Measurements from ENCODE around the gene RAB39B. TPM values are rescaled to one million over a fixed set of nuclear protein-coding genes. Genes with fewer than 3 reads are reported as not detected.
"Not testable (repeated sequence)": the region's sequence is repeated elsewhere in the genome, so short reads cannot be mapped to it uniquely, and the experiment has no call there.

The RAB39B gene
- total RNA-seq, 1 experiment from 2014 or later = 0.04 TPM

DNA sequence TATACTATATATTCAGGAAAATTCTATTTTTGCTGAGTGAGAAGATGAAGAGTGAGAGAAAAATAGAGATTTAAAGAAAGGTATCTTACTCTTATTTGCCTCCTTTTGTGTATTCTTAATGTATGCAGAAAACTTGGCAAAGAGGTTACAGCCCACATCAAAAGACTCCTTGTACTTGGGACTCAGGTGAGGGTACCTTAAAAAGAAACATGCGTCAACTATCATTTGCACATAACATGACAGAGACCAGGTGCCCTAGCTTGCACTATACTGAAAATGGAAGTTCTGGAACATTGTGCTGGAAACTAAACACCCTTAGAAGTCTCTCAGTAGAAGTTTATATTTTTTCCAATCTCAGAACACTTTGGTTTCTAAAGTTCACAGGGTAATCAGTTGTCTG lies 15.6 kb upstream of the RAB39B start:
- ATAC-seq (no peak), DNase-seq (no peak)
- H3F3A ChIP-seq (ENCODE audit: low read length, unreplicated experiment) = no peaks in the 10 kb centered on the region
- H2AFZ ChIP-seq (ENCODE audit: low read length) = no peak overlapping the region
- H3K9ac ChIP-seq (ENCODE audit: low read length) = no peak overlapping the region
- POLR2A ChIA-PET (ENCODE audit: unreplicated experiment) = no interaction called here
- H3K27me3 ChIP-seq (ENCODE audit: low read length) = no peaks in the 10 kb centered on the region
- H3K27ac ChIP-seq (ENCODE audit: low read length) = no peak overlapping the region
- H3K4me2 ChIP-seq (ENCODE audit: low read length) = no peak overlapping the region
- BruUV-seq (replicated peaks) = no TSS peak
- TF ChIP-seq EZH2phosphoT487 (IDR thresholded peaks at IDR 0.05; ENCODE audit: borderline replicate concordance, low read length) (no peak), EZH2 (IDR thresholded peaks at IDR 0.05; ENCODE audit: low read length, unreplicated experiment) (no peak)
- TF ChIP-seq, protein P1, sequence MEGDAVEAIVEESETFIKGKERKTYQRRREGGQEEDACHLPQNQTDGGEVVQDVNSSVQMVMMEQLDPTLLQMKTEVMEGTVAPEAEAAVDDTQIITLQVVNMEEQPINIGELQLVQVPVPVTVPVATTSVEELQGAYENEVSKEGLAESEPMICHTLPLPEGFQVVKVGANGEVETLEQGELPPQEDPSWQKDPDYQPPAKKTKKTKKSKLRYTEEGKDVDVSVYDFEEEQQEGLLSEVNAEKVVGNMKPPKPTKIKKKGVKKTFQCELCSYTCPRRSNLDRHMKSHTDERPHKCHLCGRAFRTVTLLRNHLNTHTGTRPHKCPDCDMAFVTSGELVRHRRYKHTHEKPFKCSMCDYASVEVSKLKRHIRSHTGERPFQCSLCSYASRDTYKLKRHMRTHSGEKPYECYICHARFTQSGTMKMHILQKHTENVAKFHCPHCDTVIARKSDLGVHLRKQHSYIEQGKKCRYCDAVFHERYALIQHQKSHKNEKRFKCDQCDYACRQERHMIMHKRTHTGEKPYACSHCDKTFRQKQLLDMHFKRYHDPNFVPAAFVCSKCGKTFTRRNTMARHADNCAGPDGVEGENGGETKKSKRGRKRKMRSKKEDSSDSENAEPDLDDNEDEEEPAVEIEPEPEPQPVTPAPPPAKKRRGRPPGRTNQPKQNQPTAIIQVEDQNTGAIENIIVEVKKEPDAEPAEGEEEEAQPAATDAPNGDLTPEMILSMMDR (conservative IDR thresholded peaks at IDR 0.05; ENCODE audit: low read depth, low read length) = no peak
- H3K9me2 ChIP-seq (replicated peaks; ENCODE audit: low read length) = no peaks in the 10 kb centered on the region
- intact Hi-C loops (cut with micrococcal nuclease) = no loop called here
- no peaks in the 10 kb centered on the region for H3K36me3 ChIP-seq (ENCODE audit: low read depth, low read length)
- H3K4me1 ChIP-seq (ENCODE audit: insufficient read depth, low read length) = no peaks in the 10 kb centered on the region
- CTCF ChIA-PET = no interaction called here
- H3K4me3 ChIP-seq (ENCODE audit: low read length) = no peak overlapping the region
- no peaks in the 10 kb centered on the region for H3K79me2 ChIP-seq (ENCODE audit: low read length)
- no peaks in the 10 kb centered on the region for H4K20me1 ChIP-seq (ENCODE audit: low read length)
- H3K9me3 ChIP-seq (ENCODE audit: low read length) = no peaks in the 10 kb centered on the region

DNA sequence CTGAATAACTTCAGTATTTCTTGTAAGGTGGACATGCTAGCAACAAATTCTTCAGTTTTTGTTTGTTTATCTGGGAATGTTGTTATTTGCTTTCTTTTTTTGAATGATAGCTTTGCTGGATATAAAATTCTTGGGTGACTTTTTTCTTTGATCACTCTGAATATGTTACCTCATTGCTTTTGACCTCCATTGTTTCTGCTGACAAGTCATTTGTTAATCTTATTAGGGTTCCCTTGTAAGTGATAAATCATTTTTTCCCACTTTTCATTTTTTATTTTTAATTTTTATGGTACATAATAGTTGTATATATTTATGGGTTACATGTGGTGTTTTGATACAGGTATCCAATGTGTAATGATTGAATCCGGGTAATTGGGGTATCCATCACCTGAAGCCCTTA lies 6.7 kb upstream of the RAB39B start:
- no TSS peak for BruUV-seq (replicated peaks)
- H3K27ac ChIP-seq (ENCODE audit: low read length) = no peak overlapping the region
- CTCF ChIA-PET = no interaction called here
- no peaks in the 10 kb centered on the region for H4K20me1 ChIP-seq (ENCODE audit: low read length)
- TF ChIP-seq EZH2phosphoT487 (IDR thresholded peaks at IDR 0.05; ENCODE audit: borderline replicate concordance, low read length) (no peak), EZH2 (IDR thresholded peaks at IDR 0.05; ENCODE audit: low read length, unreplicated experiment) (no peak)
- TF ChIP-seq, protein P1 (conservative IDR thresholded peaks at IDR 0.05; ENCODE audit: low read depth, low read length) = no peak
- H3K9ac ChIP-seq (ENCODE audit: low read length) = no peak overlapping the region
- POLR2A ChIA-PET (ENCODE audit: unreplicated experiment) = no interaction called here
- no peak overlapping the region for H3K4me3 ChIP-seq (ENCODE audit: low read length)
- H2AFZ ChIP-seq (ENCODE audit: low read length) = no peak overlapping the region
- H3F3A ChIP-seq (ENCODE audit: low read length, unreplicated experiment) = no peaks in the 10 kb centered on the region
- DNase-seq (no peak), ATAC-seq (no peak)
- intact Hi-C loops (cut with micrococcal nuclease) = no loop called here
- no peaks in the 10 kb centered on the region for H3K4me1 ChIP-seq (ENCODE audit: insufficient read depth, low read length)
- no peaks in the 10 kb centered on the region for H3K27me3 ChIP-seq (ENCODE audit: low read length)
- H3K79me2 ChIP-seq (ENCODE audit: low read length) = no peaks in the 10 kb centered on the region
- H3K4me2 ChIP-seq (ENCODE audit: low read length) = no peak overlapping the region
- no peaks in the 10 kb centered on the region for H3K9me2 ChIP-seq (replicated peaks; ENCODE audit: low read length)
- no peaks in the 10 kb centered on the region for H3K9me3 ChIP-seq (ENCODE audit: low read length)
- no peaks in the 10 kb centered on the region for H3K36me3 ChIP-seq (ENCODE audit: low read depth, low read length)

DNA sequence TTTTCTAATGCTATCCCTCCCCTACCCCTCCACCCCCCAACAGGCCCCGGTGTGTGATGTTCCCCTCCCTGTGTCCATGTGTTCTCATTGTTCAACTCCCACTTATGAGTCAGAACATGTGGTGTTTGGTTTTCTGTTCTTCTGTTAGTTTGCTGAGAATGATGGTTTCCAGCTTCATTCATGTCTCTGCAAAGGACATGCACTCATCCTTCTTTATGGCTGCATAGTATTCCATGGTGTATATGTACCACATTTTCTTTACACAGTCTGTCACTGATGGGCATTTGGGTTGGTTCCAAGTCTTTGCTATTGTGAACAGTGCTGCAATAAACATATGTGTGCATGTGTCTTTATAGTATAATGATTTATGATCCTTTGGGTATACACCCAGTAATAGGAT lies 3.7 kb upstream of the RAB39B start:
- BruUV-seq (replicated peaks); H3K27ac ChIP-seq (ENCODE audit: low read length); H3K4me3 ChIP-seq (ENCODE audit: low read length); H3K36me3 ChIP-seq (ENCODE audit: low read depth, low read length); H3F3A ChIP-seq (ENCODE audit: low read length, unreplicated experiment); POLR2A ChIA-PET (ENCODE audit: unreplicated experiment); H2AFZ ChIP-seq (ENCODE audit: low read length); DNase-seq; H3K9me3 ChIP-seq (ENCODE audit: low read length); H3K4me1 ChIP-seq (ENCODE audit: insufficient read depth, low read length); H3K9ac ChIP-seq (ENCODE audit: low read length); H3K9me2 ChIP-seq (replicated peaks; ENCODE audit: low read length); H3K4me2 ChIP-seq (ENCODE audit: low read length); H4K20me1 ChIP-seq (ENCODE audit: low read length); ATAC-seq; CTCF ChIA-PET; H3K79me2 ChIP-seq (ENCODE audit: low read length); intact Hi-C loops (cut with micrococcal nuclease): not testable (repeated sequence)
- peaks cover 13% of the 10 kb centered on the region for H3K27me3 ChIP-seq (ENCODE audit: low read length)

Data from PC-3 (cell line).